HG03558 (cell line): ENCODE measurements around the gene CXXC5.

ENCODE experiments used
- ATAC-seq: cut with Tn5 transposase; IDR thresholded peaks from one replicate; pipeline ENCODE4 v1.9.1; 2021; ENCODE audit warnings: moderate number of reproducible peaks; ENCODE audit not compliant: unreplicated experiment; ENCODE audit errors: extremely low read depth

Gene CXXC5

GRCh38 chr5:139650031-139650688 is 2.0 kb downstream of the CXXC5 start:
- ATAC-seq = no peak

GRCh38 chr5:139650689-139651042 is 2.5 kb downstream of the CXXC5 start:
- no peak for ATAC-seq

GRCh38 chr5:139651043-139651834 is 3.1 kb downstream of the CXXC5 start:
- ATAC-seq = no peak

GRCh38 chr5:139651853-139652787 is 4.0 kb downstream of the CXXC5 start:
- no peak for ATAC-seq

GRCh38 chr5:139652788-139653241 is 4.7 kb downstream of the CXXC5 start:
- ATAC-seq = no peak

- no peak for ATAC-seq
These were observed 5.5 kb downstream of the CXXC5 start for GRCh38 chr5:139653616-139654015.

GRCh38 chr5:139654464-139654863 is 6.3 kb downstream of the CXXC5 start:
- no peak for ATAC-seq

- no peak for ATAC-seq
These were observed 6.8 kb downstream of the CXXC5 start for GRCh38 chr5:139654871-139655491.

GRCh38 chr5:139655727-139656271 is 7.7 kb downstream of the CXXC5 start:
- ATAC-seq = no peak

GRCh38 chr5:139657363-139658321 is 9.5 kb downstream of the CXXC5 start:
- no peak for ATAC-seq

GRCh38 chr5:139658501-139658927 is 10.4 kb downstream of the CXXC5 start:
- ATAC-seq = no peak

GRCh38 chr5:139658928-139659667 is 10.9 kb downstream of the CXXC5 start:
- no peak for ATAC-seq

GRCh38 chr5:139659695-139660101 is 11.5 kb downstream of the CXXC5 start:
- ATAC-seq = no peak

- ATAC-seq = no peak
These were observed 12.2 kb downstream of the CXXC5 start for GRCh38 chr5:139660105-139660922.

- no peak for ATAC-seq
These were observed 13.0 kb downstream of the CXXC5 start for GRCh38 chr5:139660923-139661814.

- ATAC-seq = no peak
These were observed 14.5 kb downstream of the CXXC5 start for GRCh38 chr5:139662617-139663016.
